AG04450 (cell line): ENCODE data around the gene FGF8. TPM values are rescaled to one million over a fixed set of nuclear protein-coding genes. Genes with fewer than 3 reads are reported as not detected.

ENCODE experiments used
- CTCF ChIA-PET: fragments of 300-600, 350-600 bp; formaldehyde crosslinking; extraction: SDS; loops from one replicate; lab custom pipeline; 2022; ENCODE audit warnings: antibody characterized with exemption, inconsistent platforms; lab: Charles Lee
- POLR2A ChIA-PET: fragments of 350-600 bp; formaldehyde crosslinking; extraction: SDS; loops from one replicate; lab custom pipeline; 2021; ENCODE audit warnings: antibody characterized with exemption, inconsistent platforms; lab: Yijun Ruan, JAX
- DNase-seq: peaks from one replicate; pipeline ENCODE4 v3.0.0-alpha.2; 2011; ENCODE audit warnings: low read depth, low spot score
- H3K27ac ChIP-seq: one replicate; pipeline ENCODE4 v1.5.1; 2012; ENCODE audit warnings: low read depth, low read length, control low read depth
- H3K27me3 ChIP-seq: one replicate; pipeline ENCODE4 v1.6.0; 2012; ENCODE audit warnings: low read length; ENCODE audit not compliant: control insufficient read depth, insufficient read depth
- H3K4me3 ChIP-seq: 2 replicates; pipeline ENCODE4 v1.5.1; 2011; ENCODE audit warnings: mild to moderate bottlenecking, low read depth, low read length, control low read depth
- H3K9me3 ChIP-seq: 2 replicates; pipeline ENCODE4 v1.5.1; 2012; ENCODE audit warnings: low read length; ENCODE audit not compliant: control insufficient read depth, insufficient read depth
- CTCF ChIP-seq: IDR thresholded peaks from 2 replicates; pipeline ENCODE4 v1.5.1; 2011; ENCODE audit warnings: low read depth, low read length, control low read depth, inconsistent platforms
- polyA plus RNA-seq: library from polyadenylated mRNA; depleted of rRNA; stranded (reverse); fragments of >200 nt; gene quantifications from 2 replicates; pipeline ENCODE4 v1.2.3, GENCODE V29; 2011

FGF8 gene
- polyA plus RNA-seq, 1 experiment: not detected

GRCh38 chr10:101760510-101760909 lies 15.4 kb downstream of the FGF8 start:
- TF ChIP-seq CTCF: no peak
- Histone ChIP-seq H3K4me3 (no peak overlapping the region), H3K9me3 (no peaks in the 10 kb centered on the region), H3K27ac (no peak overlapping the region), H3K27me3 (peaks cover 72% of the 10 kb centered on the region)
- ChIA-PET POLR2A (no interaction called here), CTCF (interaction anchor here (1.3 kb wide), 1 partner anchor 21 kb away, joined by 5 read pairs; no protein-coding TSS in a partner anchor)
- DNase-seq: no peak

GRCh38 chr10:101759309-101760247 lies 16.3 kb downstream of the FGF8 start:
- Histone ChIP-seq H3K4me3 (no peak overlapping the region), H3K9me3 (no peaks in the 10 kb centered on the region), H3K27me3 (peaks cover 68% of the 10 kb centered on the region), H3K27ac (no peak overlapping the region)
- no peak for DNase-seq
- ChIA-PET CTCF (interaction anchor here (1.3 kb wide), 1 partner anchor 22 kb away, joined by 5 read pairs; no protein-coding TSS in a partner anchor), POLR2A (no interaction called here)
- TF ChIP-seq CTCF: no peak

- ChIA-PET POLR2A (no interaction called here), CTCF (no interaction called here)
- H3K27me3 ChIP-seq: peaks cover 67% of the 10 kb centered on the region
- no peak for DNase-seq
- no peak for TF ChIP-seq CTCF
- H3K9me3 ChIP-seq: no peaks in the 10 kb centered on the region
- no peak overlapping the region for H3K27ac ChIP-seq
- no peak overlapping the region for H3K4me3 ChIP-seq
Measured at GRCh38 chr10:101758858-101759257, 17.1 kb downstream of the FGF8 start.

- ChIA-PET POLR2A (no interaction called here), CTCF (interaction anchor here (1.1 to 1.5 kb wide), 2 partner anchors 148 to 538 kb away, joined by 3 read pairs; no protein-coding TSS in a partner anchor)
- DNase-seq: no peak
- H3K4me3 ChIP-seq: no peak overlapping the region
- no peak for TF ChIP-seq CTCF
- H3K27ac ChIP-seq: no peak overlapping the region
- peaks cover 13% of the 10 kb centered on the region for H3K27me3 ChIP-seq
- no peaks in the 10 kb centered on the region for H3K9me3 ChIP-seq
Measured at GRCh38 chr10:101752241-101752640, 23.7 kb downstream of the FGF8 start.
